ENCODE data around the gene DCDC2.
"Not testable (repeated sequence)": the region's sequence is repeated elsewhere in the genome, so short reads cannot be mapped to it uniquely, and the experiment has no call there.

The DCDC2 gene

GRCh38 chr6:24323632-24324337, 34.1 kb downstream of the DCDC2 start:
- peak; percentile 70 for DNase-seq

- no peak for DNase-seq
Measured at GRCh38 chr6:24322924-24323323, 34.9 kb downstream of the DCDC2 start.

- not testable (repeated sequence) for DNase-seq
Measured at GRCh38 chr6:24322446-24322845, 35.4 kb downstream of the DCDC2 start.

GRCh38 chr6:24321538-24322162, 36.2 kb downstream of the DCDC2 start:
- DNase-seq, result peak; percentile 37

GRCh38 chr6:24313251-24314141, 44.4 kb downstream of the DCDC2 start:
- peak; percentile 89 for DNase-seq

GRCh38 chr6:24311775-24312174, 46.1 kb downstream of the DCDC2 start:
- not testable (repeated sequence) for DNase-seq

GRCh38 chr6:24307881-24308280, 50.0 kb downstream of the DCDC2 start:
- DNase-seq, result peak; percentile 68

GRCh38 chr6:24306936-24307335, 50.9 kb downstream of the DCDC2 start:
- DNase-seq, result no peak

- no peak for DNase-seq
Measured at GRCh38 chr6:24306038-24306437, 51.8 kb downstream of the DCDC2 start.

- no peak for DNase-seq
Measured at GRCh38 chr6:24296944-24297343, 60.9 kb downstream of the DCDC2 start.

- DNase-seq, result not testable (repeated sequence)
Measured at GRCh38 chr6:24293852-24294251, 64.0 kb downstream of the DCDC2 start.

- no peak for DNase-seq
Measured at GRCh38 chr6:24287239-24287638, 70.6 kb downstream of the DCDC2 start.

GRCh38 chr6:24284006-24284405, 73.9 kb downstream of the DCDC2 start:
- DNase-seq, result no peak

GRCh38 chr6:24283043-24283985, 74.5 kb downstream of the DCDC2 start:
- peak; percentile 79 for DNase-seq

GRCh38 chr6:24274441-24275083, 83.3 kb downstream of the DCDC2 start:
- peak; percentile 12 for DNase-seq

- DNase-seq, result no peak
Measured at GRCh38 chr6:24273096-24273870, 84.6 kb downstream of the DCDC2 start.

- DNase-seq, result no peak
Measured at GRCh38 chr6:24272553-24272952, 85.3 kb downstream of the DCDC2 start.

GRCh38 chr6:24272148-24272547, 85.7 kb downstream of the DCDC2 start:
- DNase-seq, result no peak

- no peak for DNase-seq
Measured at GRCh38 chr6:24270011-24270410, 87.8 kb downstream of the DCDC2 start.

GRCh38 chr6:24258214-24258613, 99.6 kb downstream of the DCDC2 start:
- not testable (repeated sequence) for DNase-seq

- DNase-seq, result no peak
Measured at GRCh38 chr6:24257282-24257681, 100.6 kb downstream of the DCDC2 start.
